ENCODE data around the gene PTGDR2. TPM values are rescaled to one million over a fixed set of nuclear protein-coding genes. Genes with fewer than 3 reads are reported as not detected.

PTGDR2 gene
- total and polyA plus RNA-seq, 9 of the 15 experiments (the other 6 are each of a cell fraction or from before 2014, with no cell fraction given) = 0.51 to 2.6 (median 1.6) TPM

DNA sequence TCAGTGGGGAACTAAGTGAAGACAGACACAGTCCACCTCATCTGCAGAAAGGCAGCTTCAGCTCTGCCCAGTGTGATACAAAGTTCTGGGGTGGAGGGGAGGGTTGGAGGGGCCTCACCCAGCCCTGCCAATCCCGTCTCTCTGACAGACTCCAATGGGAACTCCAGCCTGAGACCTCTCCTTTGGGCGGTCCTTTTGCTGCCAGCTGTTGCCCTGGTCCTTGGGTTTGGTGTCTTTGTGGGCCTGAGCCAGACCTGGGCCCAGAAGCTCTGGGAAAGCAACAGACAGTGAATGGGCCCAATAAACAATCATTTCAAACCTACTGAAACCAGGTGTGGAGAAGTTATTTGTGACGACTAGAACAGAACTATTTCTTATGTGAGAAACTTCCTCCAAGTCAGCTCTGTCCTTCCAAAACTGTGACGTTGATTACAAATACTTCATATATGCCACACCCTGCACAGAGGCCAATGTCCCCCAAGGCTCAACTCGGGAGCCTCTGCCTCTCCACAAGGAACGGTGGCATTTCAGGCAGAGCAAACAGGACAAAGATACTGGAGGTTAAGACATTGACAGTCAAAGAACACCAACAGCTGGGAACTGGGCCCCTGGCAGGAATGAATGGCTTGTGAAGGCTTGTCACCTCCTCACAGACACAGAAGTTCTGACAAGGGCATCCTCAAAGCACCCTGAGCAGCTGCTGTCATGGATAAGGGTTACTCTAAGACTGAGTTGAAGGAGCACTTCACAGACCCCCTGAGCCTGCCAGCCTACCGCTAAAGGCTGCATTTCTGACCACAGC is 19.8 kb upstream of the PTGDR2 start:
- FAIRE-seq = no peak
- Histone ChIP-seq H3K4me1 (replicated peaks in 1 of 2; ENCODE audit: control insufficient read depth in 2 of 2, insufficient read depth in 2 of 2, low read length in 2 of 2) (peaks cover 6 to 22% of the 10 kb centered on the region in 2 experiments; a peak in 4 of 5 replicates), H3K27me3 (ENCODE audit: control insufficient read depth in 2 of 2, insufficient read depth in 2 of 2, low read length in 2 of 2) (no peaks in the 10 kb centered on the region), H2AFZ (ENCODE audit: low read depth, low read length) (no peak overlapping the region), H3K4me2 (ENCODE audit: insufficient read depth, low read length) (no peak overlapping the region), H3K36me3 (ENCODE audit: control insufficient read depth, insufficient read depth, low read length) (peaks cover 15% of the 10 kb centered on the region; the same call in 1 of the 3 replicates), H3K4me3 (no peak overlapping the region), H3K79me2 (ENCODE audit: control insufficient read depth, insufficient read depth, low read length) (no peaks in the 10 kb centered on the region), H3K9me1 (ENCODE audit: control insufficient read depth, insufficient read depth, low read length) (peaks cover 3% of the 10 kb centered on the region), H3K9ac (ENCODE audit: insufficient read depth in 1 of 2, low read depth in 2 of 2, low read length in 2 of 2) (no peak overlapping the region), H3K27ac (ENCODE audit: extremely low read depth, low read depth, low read length) (no peak overlapping the region), H4K20me1 (replicated peaks; ENCODE audit: control insufficient read depth, insufficient read depth, low read length) (no peaks in the 10 kb centered on the region), H3K9me3 (replicated peaks; ENCODE audit: control insufficient read depth, insufficient read depth, low read depth, low read length) (no peaks in the 10 kb centered on the region)
- ChIA-PET POLR2A (interaction anchor here (0.8 to 1.4 kb wide), 4 partner anchors 12 to 19 kb away, joined by 3 read pairs; no protein-coding TSS in a partner anchor), CTCF (ENCODE audit: low intra/inter-chr PET ratio) (interaction anchor here (0.7 kb wide), 1 partner anchor 489 kb away, joined by 3 read pairs; no protein-coding TSS in a partner anchor)
- BruUV-seq (replicated peaks) = no TSS peak
- in situ Hi-C loops (cut with MboI) = no loop called here
- intact Hi-C loops (cut with micrococcal nuclease) = no loop called here
- no peak for ATAC-seq
- no peak for DNase-seq (ENCODE audit: extremely low read depth in 1 of 4, low spot score in 3 of 4)
- WGBS (ENCODE audit: insufficient coverage, low coverage, missing lambda C conversion rate) = 57% methylated on average over 7 of the region's 7 CpGs
- TF ChIP-seq ZNF253 (CRISPR knock-in tag; conservative IDR thresholded peaks at IDR 0.05) = no peak
- TF ChIP-seq IRF9 (tag; IDR thresholded peaks at IDR 0.05) = no peak
- TF ChIP-seq THAP7 (CRISPR knock-in tag; IDR thresholded peaks at IDR 0.05) = no peak
- TF ChIP-seq ESRRA (IDR thresholded peaks at IDR 0.05; ENCODE audit: borderline replicate concordance, low read depth) = no peak
- no peak for TF ChIP-seq ZNF695 (CRISPR knock-in tag; IDR thresholded peaks at IDR 0.05)
- TF ChIP-seq ZHX1 (conservative IDR thresholded peaks at IDR 0.05; ENCODE audit: low read length) = no peak
- TF ChIP-seq, protein P1, sequence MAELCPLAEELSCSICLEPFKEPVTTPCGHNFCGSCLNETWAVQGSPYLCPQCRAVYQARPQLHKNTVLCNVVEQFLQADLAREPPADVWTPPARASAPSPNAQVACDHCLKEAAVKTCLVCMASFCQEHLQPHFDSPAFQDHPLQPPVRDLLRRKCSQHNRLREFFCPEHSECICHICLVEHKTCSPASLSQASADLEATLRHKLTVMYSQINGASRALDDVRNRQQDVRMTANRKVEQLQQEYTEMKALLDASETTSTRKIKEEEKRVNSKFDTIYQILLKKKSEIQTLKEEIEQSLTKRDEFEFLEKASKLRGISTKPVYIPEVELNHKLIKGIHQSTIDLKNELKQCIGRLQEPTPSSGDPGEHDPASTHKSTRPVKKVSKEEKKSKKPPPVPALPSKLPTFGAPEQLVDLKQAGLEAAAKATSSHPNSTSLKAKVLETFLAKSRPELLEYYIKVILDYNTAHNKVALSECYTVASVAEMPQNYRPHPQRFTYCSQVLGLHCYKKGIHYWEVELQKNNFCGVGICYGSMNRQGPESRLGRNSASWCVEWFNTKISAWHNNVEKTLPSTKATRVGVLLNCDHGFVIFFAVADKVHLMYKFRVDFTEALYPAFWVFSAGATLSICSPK (IDR thresholded peaks at IDR 0.05; ENCODE audit: borderline replicate concordance) = no peak
- no peak for TF ChIP-seq SIX5 (IDR thresholded peaks at IDR 0.05; ENCODE audit: borderline replicate concordance in 1 of 2, insufficient read depth in 1 of 2, low read depth in 1 of 2, low read length in 2 of 2)
- TF ChIP-seq MECOM (CRISPR knock-in tag; IDR thresholded peaks at IDR 0.05) = no peak
- TF ChIP-seq, protein P2, sequence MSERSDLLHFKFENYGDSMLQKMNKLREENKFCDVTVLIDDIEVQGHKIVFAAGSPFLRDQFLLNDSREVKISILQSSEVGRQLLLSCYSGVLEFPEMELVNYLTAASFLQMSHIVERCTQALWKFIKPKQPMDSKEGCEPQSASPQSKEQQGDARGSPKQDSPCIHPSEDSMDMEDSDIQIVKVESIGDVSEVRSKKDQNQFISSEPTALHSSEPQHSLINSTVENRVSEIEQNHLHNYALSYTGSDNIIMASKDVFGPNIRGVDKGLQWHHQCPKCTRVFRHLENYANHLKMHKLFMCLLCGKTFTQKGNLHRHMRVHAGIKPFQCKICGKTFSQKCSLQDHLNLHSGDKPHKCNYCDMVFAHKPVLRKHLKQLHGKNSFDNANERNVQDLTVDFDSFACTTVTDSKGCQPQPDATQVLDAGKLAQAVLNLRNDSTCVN (CRISPR knock-in tag; IDR thresholded peaks at IDR 0.05) = no peak

Measured in K562 (cell line).